Skeletal muscle satellite cell (primary cell): ENCODE data around the gene STUM.
"Not testable (repeated sequence)": the region's sequence is repeated elsewhere in the genome, so short reads cannot be mapped to it uniquely, and the experiment has no call there.

Experiments
- H3K27me3 ChIP-seq: 2 replicates; pipeline ENCODE4 v1.7.0; 2013; ENCODE audit warnings: low read length; ENCODE audit not compliant: control insufficient read depth, insufficient read depth
- H3K36me3 ChIP-seq: 2 replicates; pipeline ENCODE4 v1.7.0; 2013; ENCODE audit warnings: mild to moderate bottlenecking, control low read depth, low read length; ENCODE audit not compliant: insufficient read depth
- H3K4me1 ChIP-seq: 2 replicates; pipeline ENCODE4 v1.7.0; 2013; ENCODE audit warnings: low read length; ENCODE audit not compliant: control insufficient read depth, insufficient read depth
- H3K4me2 ChIP-seq: 2 replicates; pipeline ENCODE4 v1.7.0; 2013; ENCODE audit warnings: mild to moderate bottlenecking, low read length
- H3K4me3 ChIP-seq: 2 replicates; pipeline ENCODE4 v1.7.0; 2013; ENCODE audit warnings: low read length
- H3K9ac ChIP-seq: 2 replicates; pipeline ENCODE4 v1.7.0; 2013; ENCODE audit warnings: mild to moderate bottlenecking, low read depth, low read length, moderate library complexity
- H3K9me3 ChIP-seq: replicated peaks from 2 replicates; pipeline ENCODE4 v1.7.0; 2013; ENCODE audit warnings: mild to moderate bottlenecking, control low read depth, low read length

STUM gene

DNA sequence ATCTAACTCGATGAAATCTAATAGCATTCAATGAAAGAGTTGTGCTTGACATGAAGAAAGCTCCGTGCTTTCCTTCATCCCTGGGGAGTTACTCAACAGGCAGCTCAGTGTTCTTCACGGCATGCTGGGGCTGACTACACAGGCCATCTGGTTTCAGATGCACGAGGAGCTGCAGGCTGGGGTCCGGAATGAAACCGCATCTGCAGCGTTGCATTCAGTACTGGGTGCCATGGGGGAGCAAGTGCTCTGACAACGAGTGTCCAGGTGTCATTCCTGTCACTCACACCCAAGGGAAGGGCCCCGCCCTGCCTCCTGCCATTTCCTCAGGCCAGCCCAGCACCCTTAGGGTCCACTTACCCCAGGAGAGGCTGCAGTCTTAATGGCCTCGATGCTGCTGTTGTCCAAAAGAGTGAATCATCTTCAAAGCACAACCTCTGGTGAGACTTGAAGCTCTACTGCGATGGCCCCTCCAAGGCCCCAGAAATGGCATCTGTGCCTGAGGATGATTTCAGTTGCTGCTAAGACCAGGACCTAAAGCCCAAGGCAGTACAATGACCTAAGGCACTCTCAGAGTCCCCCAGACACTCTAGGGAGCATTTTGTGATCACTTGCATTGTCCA is 61.4 kb downstream of the STUM start:
- Histone ChIP-seq H3K9ac (no peak overlapping the region), H3K4me2 (no peak overlapping the region), H3K4me3 (no peak overlapping the region), H3K9me3 (no peaks in the 10 kb centered on the region), H3K36me3 (no peaks in the 10 kb centered on the region), H3K27me3 (peaks cover 68% of the 10 kb centered on the region), H3K4me1 (no peaks in the 10 kb centered on the region)

DNA sequence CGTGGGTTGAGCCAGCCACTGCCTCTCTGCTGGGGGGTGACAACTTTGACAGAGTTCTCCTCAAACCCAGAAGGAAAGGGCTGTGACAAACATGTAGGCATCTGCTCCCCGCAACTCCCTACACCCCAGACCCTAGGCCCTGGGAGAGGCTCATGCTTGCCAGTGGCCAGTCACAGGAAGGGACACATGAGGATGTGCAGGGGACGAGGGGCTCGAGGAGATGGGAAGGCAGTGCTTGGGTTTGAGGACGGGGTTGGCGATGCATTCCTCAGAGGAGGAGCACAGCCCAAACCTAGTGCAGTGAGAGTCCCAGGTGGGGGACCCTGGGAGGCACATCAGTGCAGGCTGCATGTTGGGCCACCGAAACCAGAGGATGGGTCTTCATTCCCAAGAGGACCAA is 62.1 kb downstream of the STUM start:
- Histone ChIP-seq H3K9ac (no peak overlapping the region), H3K27me3 (peaks cover 65% of the 10 kb centered on the region), H3K4me1 (no peaks in the 10 kb centered on the region), H3K4me2 (no peak overlapping the region), H3K9me3 (no peaks in the 10 kb centered on the region), H3K4me3 (no peak overlapping the region), H3K36me3 (no peaks in the 10 kb centered on the region)

GRCh38 chr1:226611301-226611700 is 62.7 kb downstream of the STUM start:
- Histone ChIP-seq H3K9ac (no peak overlapping the region), H3K4me2 (no peak overlapping the region), H3K9me3 (no peaks in the 10 kb centered on the region), H3K36me3 (no peaks in the 10 kb centered on the region), H3K4me3 (no peak overlapping the region), H3K4me1 (no peaks in the 10 kb centered on the region), H3K27me3 (peaks cover 65% of the 10 kb centered on the region)

- H3K4me2 ChIP-seq, H3K4me1 ChIP-seq: not testable (repeated sequence)
Observed at GRCh38 chr1:226611980-226612379, 63.4 kb downstream of the STUM start.

GRCh38 chr1:226615876-226616275 is 67.3 kb downstream of the STUM start:
- Histone ChIP-seq H3K4me2 (no peak overlapping the region), H3K9me3 (no peaks in the 10 kb centered on the region), H3K36me3 (no peaks in the 10 kb centered on the region), H3K4me1 (no peaks in the 10 kb centered on the region), H3K27me3 (peaks cover 59% of the 10 kb centered on the region), H3K4me3 (no peak overlapping the region), H3K9ac (no peak overlapping the region)

More at GRCh38 chr1:226611980-226612379, 63.4 kb downstream of the STUM start:
- H3K27me3 ChIP-seq: peaks cover 72% of the 10 kb centered on the region
- not testable (repeated sequence) for H3K4me3 ChIP-seq, H3K9me3 ChIP-seq, H3K9ac ChIP-seq, H3K36me3 ChIP-seq

DNA sequence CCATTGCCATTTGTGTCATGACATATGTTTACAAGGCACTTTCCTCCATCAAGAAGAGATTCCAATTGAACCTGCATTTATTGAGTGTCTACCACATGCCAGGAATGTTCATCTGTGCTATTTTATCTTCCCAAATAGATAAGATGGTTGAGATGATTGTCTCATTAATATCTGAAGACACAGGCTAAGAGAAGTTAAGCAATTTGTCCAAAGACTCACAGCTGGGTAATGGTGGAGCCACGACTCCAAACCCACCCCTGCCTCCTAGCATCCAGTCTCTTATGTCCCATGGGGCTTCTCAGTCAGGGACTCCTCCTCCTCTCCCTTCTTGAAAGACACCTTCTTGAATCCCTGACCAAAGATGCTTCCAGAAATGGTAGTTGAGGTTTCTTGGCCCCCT is 68.1 kb downstream of the STUM start:
- Histone ChIP-seq H3K36me3 (no peaks in the 10 kb centered on the region), H3K27me3 (peaks cover 52% of the 10 kb centered on the region), H3K4me1 (no peaks in the 10 kb centered on the region), H3K9me3 (no peaks in the 10 kb centered on the region), H3K4me2 (no peak overlapping the region), H3K4me3 (no peak overlapping the region), H3K9ac (no peak overlapping the region)

DNA sequence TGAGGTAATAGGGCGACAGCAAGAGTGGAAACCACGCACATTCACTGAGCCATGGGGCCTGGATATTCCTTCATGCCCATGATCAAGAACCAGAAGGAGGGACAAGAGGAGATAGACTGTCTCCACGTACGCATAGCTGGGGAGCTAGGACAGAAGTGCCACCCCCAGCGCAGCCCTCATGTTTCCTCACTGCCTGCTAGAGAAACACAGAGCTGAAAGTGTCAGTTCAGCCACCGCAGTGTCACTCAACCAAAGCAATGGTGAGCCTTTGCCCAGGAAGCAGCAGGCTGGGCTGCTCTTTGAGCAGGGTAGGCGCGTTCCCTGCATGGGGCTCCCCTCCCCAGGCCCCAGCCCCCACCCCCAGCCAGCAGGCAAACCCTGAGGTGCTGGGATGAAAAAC is 68.5 kb downstream of the STUM start:
- peaks cover 50% of the 10 kb centered on the region for H3K27me3 ChIP-seq
- H3K4me2 ChIP-seq: no peak overlapping the region
- H3K9ac ChIP-seq: no peak overlapping the region
- no peaks in the 10 kb centered on the region for H3K4me1 ChIP-seq
- no peaks in the 10 kb centered on the region for H3K36me3 ChIP-seq
- H3K4me3 ChIP-seq: no peak overlapping the region
- H3K9me3 ChIP-seq: peaks cover 3% of the 10 kb centered on the region

DNA sequence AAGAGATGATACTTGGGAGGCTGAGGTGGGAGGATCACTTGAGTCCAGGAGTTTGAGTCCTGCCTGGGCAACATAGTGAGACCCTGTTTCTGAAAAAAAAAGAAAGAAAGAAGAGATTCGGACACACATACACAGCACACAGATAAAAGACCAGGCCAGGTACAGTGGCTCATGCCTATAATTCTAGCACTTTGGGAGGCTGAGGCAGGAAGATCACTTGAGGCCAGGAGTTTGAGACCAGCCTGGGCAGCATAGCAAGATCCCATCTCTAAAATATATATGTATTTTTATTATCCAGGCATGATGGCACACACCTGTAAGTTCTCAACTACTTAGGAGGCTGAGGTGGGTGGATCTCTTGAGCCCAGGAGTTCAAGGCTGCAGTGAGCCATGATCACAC is 69.2 kb downstream of the STUM start:
- H3K9me3 ChIP-seq, H3K36me3 ChIP-seq, H3K4me1 ChIP-seq, H3K9ac ChIP-seq, H3K4me2 ChIP-seq, H3K4me3 ChIP-seq: not testable (repeated sequence)
- peaks cover 44% of the 10 kb centered on the region for H3K27me3 ChIP-seq

DNA sequence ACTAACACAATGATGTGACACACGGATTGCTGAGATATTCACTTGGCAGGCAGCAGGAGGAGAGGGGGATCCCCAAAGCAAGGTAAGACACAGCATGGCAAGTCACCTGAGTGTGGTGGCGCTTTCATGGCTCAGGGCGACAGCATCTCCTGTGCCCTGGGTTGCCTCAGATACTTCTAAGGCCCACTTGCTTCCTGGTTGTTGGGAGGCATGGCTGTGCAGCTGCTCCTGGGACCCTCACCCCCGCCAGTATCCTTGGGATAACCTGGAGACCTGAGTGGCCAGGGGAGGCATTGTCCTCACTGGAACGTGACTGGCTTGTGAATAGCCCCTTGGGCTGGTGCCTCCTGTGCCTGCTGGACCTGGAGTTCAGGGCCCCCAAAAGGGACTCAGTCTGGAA is 69.8 kb downstream of the STUM start:
- Histone ChIP-seq H3K4me2 (no peak overlapping the region), H3K4me3 (no peak overlapping the region), H3K9ac (no peak overlapping the region), H3K9me3 (peaks cover 5% of the 10 kb centered on the region), H3K36me3 (no peaks in the 10 kb centered on the region), H3K4me1 (no peaks in the 10 kb centered on the region), H3K27me3 (peaks cover 38% of the 10 kb centered on the region)

DNA sequence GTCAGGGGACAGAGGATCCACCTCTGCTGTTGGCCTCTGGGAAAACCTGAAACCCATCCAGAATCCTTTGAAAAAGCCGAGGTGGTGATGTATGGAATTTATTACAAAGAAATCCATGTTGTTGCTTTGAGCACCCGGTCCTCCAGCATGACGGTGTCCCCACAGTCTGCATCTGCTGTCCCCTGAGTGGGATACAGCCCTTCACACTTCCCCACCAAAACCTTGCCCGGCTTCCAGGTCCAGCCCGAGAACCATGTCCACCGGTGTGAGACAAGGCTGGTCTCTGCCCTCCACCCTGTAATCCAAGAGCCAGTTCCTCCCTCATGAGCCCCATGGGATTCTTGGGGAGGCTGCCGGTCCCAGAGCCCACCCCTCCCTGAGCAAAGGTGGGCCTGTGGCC is 70.5 kb downstream of the STUM start:
- Histone ChIP-seq H3K4me1 (no peaks in the 10 kb centered on the region), H3K9me3 (peaks cover 5% of the 10 kb centered on the region), H3K4me3 (no peak overlapping the region), H3K9ac (no peak overlapping the region), H3K4me2 (no peak overlapping the region), H3K27me3 (peaks cover 35% of the 10 kb centered on the region), H3K36me3 (no peaks in the 10 kb centered on the region)

DNA sequence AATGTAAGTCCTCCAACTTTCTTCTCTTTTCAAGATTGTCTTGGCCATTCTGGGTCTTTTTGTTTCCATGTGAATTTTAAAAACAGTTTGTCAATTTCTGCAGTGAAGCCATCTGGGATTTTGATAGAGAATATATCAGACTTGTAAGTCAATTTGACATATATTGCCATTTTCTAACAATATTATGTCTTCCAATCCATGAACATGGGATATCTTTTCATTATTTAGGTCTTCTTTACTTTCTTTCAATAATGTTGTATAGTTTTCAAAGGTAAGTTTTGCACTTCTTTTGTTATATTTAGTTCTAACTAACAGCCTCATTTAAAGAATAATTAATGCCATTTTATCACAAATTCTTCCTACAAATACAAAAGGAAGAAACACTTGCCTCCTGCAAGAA is 73.4 kb downstream of the STUM start:
- Histone ChIP-seq H3K4me1 (peaks cover 6% of the 10 kb centered on the region), H3K36me3 (no peaks in the 10 kb centered on the region), H3K4me3 (no peak overlapping the region), H3K9me3 (peaks cover 5% of the 10 kb centered on the region), H3K9ac (no peak overlapping the region), H3K27me3 (peaks cover 22% of the 10 kb centered on the region), H3K4me2 (no peak overlapping the region)

GRCh38 chr1:226624526-226624925 is 76.0 kb downstream of the STUM start:
- peaks cover 19% of the 10 kb centered on the region for H3K27me3 ChIP-seq

More at GRCh38 chr1:226624526-226624925, 76.0 kb downstream of the STUM start:
- Histone ChIP-seq H3K4me1 (peaks cover 6% of the 10 kb centered on the region), H3K4me3 (no peak overlapping the region), H3K9me3 (peaks cover 5% of the 10 kb centered on the region), H3K4me2 (no peak overlapping the region), H3K36me3 (no peaks in the 10 kb centered on the region), H3K9ac (no peak overlapping the region)
